NCI-H1694 (cell line): ENCODE results near the gene POGZ.
A peak's percentile ranks its signal among the peaks of the same experiment; 100 is the strongest.
"Not testable (repeated sequence)": the region's sequence is repeated elsewhere in the genome, so short reads cannot be mapped to it uniquely, and the experiment has no call there.

Experiments
- DNase-seq: peaks from one replicate; lab custom pipeline; 2025; lab: John Stamatoyannopoulos, UW

Gene POGZ

DNA sequence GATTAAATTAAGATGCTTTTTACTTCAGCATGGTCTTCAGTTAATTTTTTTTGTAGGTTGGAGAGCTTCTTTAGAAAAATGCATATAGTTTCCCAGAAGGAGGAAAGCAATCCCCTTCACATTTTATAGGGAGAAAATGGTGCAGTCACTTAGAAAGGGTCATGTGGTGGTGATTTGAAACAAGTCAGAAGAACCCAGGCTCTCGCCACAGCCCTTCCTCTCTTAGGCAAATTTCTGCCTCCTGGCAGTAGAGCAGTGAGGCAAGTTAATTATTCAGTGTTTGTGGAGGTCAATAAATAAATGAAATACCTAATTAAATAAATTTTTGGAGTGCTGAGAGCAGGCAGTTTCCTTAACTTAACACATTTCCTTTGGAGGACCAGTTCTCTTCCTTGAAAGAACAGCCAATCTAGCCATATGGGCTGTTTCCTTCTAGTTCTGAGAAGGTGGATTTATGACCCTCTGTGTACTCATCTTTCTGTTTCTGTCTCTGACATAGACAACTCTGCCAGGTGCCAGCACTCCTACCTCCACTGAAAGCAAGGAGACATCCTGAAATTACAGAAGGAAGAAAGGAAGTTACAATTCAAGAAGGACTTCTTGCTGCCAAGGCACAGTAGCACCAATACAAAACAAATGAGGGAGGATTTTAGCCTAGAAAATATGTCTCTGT, 19.0 kb upstream of the POGZ start:
- no peak for DNase-seq

GRCh38 chr1:151477066-151477465, 17.8 kb upstream of the POGZ start:
- no peak for DNase-seq

DNA sequence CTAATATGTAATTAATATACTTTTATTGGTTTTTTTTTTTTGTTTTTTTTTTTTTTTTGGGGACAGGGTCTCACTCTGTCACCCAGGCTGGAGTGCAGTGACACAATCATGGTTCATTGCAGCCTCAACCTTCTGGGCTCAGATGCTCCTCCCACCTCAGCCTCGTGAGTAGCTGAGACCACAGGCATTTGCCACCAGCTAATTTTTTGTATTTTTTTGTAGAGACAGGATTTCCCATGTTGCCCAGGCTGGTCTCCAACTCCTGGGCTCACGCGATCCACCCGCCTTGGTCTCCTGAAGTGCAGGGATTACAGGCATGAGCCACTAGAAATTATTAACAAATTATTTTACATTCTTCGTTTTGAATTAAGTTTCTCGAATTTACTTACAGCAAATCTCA, 16.8 kb upstream of the POGZ start:
- DNase-seq: no peak

GRCh38 chr1:151475175-151475574, 15.9 kb upstream of the POGZ start:
- no peak for DNase-seq

GRCh38 chr1:151474745-151475144, 15.5 kb upstream of the POGZ start:
- no peak for DNase-seq

DNA sequence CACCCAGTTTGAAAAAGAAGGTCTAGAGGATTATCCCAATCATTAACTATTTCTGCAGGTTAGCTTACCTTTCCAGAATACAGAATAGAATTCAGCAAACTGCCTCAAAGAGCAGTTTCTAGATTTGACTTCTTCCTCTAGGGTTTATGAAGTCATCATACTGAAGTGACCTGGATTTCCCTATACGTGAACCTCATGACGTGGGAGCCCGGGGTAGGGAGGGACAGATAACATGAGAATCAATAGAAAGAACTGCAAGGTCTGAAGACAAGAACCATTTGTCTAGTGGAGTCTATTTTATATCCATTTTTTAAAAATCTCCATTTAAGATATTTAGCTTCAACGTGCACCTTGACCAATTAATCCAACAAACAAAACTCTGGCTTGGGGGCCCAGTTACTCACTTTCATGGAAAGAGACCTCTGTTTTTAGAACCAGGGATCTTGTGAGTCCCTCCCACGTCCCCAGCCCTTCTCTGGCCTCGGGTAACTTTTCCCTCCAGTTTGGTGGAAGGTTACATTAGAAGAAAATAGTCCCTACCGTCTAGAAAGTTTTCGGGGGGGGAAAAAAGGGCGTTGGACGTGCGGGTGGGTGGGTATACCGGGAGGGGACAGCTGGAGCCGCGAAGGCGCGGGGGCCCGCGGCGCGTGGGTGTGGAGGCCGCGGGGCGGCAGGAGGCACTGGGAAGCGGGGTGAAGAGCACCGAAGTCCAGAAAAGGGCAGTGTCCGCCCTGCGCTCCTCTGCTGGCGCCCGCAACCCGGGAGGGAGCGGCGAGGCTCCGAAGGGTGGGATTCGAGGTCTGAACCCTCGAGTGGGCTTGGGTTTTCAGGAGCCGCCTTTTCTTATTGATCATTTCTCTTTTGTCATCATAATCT, 13.8 kb upstream of the POGZ start:
- no peak for DNase-seq

- DNase-seq: no peak
Measured at GRCh38 chr1:151465026-151465425, 5.7 kb upstream of the POGZ start.

DNA sequence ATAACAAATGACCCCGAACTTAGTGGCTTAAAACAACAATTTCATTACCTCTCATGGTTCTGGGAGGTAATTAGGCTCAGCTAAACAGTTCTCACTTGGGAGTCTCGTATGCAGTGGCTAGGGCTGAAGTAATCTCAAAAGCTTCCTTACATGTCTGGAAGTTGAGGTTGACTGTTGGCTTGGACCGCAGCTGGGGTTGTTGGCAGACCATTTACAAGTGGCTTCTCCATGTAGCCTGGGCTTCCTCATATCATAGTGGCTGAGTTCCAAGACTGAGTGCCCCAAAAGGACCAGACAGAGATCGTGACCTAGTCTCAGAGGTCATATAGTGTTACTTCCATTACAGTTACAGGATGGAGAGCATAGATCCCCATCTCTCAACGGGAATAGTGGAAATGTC, 2.4 kb upstream of the POGZ start:
- no peak for DNase-seq

DNA sequence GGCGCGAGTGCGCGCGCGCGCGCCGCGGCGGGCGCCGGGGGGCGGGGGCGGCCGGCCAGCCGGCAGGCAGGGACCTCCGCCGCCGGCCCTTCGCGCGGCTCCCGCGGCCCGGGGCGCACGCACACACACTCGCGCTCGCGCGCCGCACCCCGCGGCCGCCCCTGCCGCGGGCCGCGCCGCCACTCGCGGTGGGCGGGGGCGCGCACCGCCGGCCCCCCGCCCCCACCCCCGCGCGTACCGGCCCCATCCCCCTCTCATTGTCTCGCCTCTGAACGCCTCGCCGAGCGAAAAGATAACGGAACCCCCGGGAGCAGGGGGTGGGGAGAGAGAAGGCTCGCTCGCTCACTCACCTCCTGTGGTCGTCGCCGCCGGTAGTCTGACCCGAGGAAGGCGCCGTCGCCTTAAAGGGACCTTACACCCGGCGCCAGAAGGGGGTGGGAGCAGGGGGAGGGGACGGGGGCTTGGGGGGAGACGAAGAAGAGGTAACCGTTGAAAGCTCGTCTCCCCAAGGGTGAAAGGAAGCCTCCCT, 428 bp downstream of the POGZ start:
- DNase-seq: peak; percentile 42

DNA sequence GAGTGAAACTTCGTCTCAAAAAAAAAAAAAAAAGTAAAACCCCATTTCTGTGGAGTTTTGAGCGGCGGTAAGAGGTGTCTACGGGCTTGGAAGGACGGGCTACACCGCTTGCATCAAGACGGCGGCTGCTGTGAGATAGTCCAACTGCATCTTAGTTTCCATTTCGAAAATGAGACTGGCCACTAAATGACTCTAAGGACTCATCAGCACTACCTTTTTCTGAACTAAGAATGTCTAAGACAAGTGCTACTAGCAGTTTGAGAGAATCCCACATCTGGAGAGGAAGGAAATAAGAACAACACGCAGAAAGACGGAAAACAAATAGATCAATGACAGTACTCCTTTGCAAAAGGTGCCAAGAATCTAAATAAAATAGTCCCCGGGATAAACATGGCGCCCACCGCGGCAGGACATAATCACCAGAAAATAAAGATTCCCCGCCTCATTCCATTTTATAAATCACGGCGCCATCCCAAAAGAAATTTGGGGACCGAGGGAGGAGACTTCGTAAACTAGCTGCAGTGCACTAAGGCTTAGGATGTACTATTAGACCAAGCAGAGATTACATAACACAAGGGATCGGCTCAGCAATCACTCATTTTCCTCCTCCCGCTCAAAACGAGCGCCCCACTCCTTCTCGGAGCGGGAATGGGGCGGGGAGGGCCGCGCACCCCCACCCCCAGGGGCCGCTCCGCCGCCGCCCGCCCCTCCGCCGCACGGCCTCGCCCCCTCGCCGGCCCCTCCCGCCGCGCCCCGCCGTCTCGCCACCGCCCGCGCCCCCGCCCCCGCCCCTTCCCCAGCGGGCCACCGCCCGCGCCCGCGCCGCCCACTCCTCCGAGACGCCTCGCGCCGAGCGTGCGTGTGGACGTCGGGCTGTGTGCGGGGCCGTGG, 1.1 kb downstream of the POGZ start:
- DNase-seq: peak; percentile 88

- DNase-seq: no peak
Measured at GRCh38 chr1:151455966-151456365, 3.3 kb downstream of the POGZ start.

DNA sequence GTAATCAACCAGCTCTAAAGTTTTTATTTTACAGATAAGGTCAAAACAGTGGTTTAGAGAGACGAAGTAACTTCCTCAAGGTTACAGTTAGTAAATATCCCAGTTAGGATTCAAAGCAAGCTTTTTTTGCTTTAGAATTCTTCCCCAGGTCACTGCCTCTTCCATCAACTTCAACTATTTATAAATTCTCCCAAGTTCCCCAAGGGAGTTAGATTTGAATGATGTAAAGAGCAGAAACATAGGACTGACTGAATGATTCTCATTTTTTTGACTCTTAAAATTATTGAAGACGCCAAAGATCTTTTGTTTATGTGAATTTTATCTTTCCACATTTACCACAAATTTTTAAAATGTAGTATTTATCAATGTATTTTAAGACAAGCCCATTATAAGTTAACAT, 4.1 kb downstream of the POGZ start:
- DNase-seq: no peak

- no peak for DNase-seq
Measured at GRCh38 chr1:151447696-151448095, 11.6 kb downstream of the POGZ start.

DNA sequence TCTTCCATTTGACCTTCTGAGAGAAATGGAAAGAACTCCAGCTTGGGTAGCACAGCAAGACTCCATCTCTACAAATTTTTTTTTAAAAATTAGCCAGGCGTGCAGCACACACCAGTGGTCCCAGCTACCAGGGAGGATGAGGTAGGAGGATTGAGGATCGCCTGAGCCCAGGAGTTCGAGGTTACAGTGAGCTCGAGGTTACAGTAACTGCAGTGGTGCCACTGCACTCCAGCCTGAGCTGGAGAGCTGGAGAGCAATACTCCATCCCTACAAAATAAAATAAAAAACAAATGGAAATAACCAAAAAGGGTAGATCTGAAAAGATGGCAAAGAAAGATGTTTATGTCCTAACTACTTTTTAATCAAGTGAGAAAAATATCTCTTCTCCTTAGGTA, 14.5 kb downstream of the POGZ start:
- no peak for DNase-seq

GRCh38 chr1:151443846-151444782, 15.2 kb downstream of the POGZ start:
- DNase-seq: peak; percentile 86

- not testable (repeated sequence) for DNase-seq
Measured at GRCh38 chr1:151437396-151437795, 21.9 kb downstream of the POGZ start.

DNA sequence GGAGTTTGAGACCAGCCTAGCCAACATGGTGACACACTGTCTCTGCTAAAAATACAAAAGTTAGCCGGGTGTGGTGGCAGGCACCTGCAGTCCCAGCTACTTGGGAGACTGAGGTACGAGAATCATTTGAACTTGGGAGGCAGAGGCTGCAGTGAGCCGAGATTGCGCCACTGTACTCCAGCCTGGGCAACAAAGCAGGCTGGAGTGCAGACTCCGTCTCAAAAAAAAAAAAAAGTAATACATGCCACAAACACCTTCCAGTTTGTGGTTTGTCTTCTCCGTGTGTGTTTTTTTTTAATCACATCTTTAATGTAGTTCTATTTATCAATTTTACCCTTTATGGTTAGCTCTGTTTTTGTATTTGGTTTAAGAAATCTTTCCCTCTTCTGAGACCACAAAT, 22.3 kb downstream of the POGZ start:
- no peak for DNase-seq

DNA sequence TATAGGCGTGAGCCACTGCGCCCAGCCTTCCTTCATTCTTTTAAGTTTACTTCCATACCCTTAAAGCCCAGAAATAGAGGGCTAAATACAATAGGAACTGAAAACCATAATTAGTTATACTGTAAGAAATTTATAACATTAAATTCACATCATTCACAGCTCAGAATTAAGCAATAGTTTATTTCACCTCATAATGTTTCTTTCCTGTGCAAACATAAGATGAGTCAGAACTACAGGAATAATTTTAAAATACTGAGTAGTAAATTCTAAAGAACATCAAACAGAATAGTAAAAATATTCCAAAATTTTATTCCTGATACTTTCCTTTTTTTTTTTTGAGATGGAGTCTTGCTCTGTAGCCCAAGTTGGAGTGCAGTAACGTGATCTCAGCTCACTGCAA, 24.1 kb downstream of the POGZ start:
- DNase-seq: no peak

DNA sequence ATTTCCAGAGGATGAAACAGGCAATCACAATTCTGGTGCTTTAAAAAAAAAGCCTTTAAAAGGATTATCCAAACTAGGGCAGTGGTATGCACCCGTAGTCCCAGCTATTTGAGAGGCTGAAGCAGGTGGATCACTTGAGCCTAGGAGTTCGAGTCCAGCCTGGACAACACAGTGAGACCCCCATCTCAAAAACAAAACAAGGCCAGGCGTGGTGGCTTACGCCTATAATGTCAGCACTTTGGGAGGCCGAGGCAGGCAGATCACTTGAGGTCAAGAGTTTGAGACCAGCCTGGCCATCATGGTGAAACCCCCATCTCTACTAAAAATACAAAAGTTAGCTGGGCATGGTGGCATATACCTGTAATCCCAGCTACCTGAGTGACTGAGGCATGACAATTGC, 25.5 kb downstream of the POGZ start:
- not testable (repeated sequence) for DNase-seq

- no peak for DNase-seq
Measured at GRCh38 chr1:151428068-151428467, 31.2 kb downstream of the POGZ start.

DNA sequence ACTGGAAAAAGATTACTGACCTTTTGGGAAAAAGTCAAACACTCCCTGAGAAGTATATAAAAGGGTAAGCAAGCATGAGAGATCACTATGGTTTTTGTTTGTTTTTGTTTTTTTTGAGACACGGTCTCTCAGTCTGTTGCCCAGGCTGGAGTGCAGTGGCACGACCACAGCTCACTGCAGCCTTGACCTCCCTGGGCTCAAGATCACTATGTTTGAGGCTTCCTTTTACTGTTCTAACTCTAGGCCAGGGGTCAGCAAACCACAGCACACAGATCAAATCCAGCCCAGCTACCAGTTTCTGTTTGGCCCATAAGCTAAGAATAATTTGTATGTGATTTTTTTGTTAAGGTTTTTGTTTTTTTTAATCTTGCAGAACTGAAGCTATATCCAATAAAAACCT, 34.2 kb downstream of the POGZ start:
- DNase-seq: no peak
